ENCODE results near the gene POU3F4.

The POU3F4 gene

GRCh38 chrX:83509254-83509801, 1.2 kb downstream of the POU3F4 start:
- no peak overlapping the region for H3K4me3 ChIP-seq (ENCODE audit: low read depth, low read length)
- TF ChIP-seq CTCF (IDR thresholded peaks at IDR 0.05; ENCODE audit: low read depth, low read length) = no peak

- no peak for TF ChIP-seq CTCF (IDR thresholded peaks at IDR 0.05; ENCODE audit: low read depth, low read length)
- H3K4me3 ChIP-seq (ENCODE audit: low read depth, low read length) = no peak overlapping the region
These were observed 2.5 kb downstream of the POU3F4 start for GRCh38 chrX:83510510-83511062.

GRCh38 chrX:83511208-83511607, 3.1 kb downstream of the POU3F4 start:
- no peak for TF ChIP-seq CTCF (IDR thresholded peaks at IDR 0.05; ENCODE audit: low read depth, low read length)
- H3K4me3 ChIP-seq (ENCODE audit: low read depth, low read length) = no peak overlapping the region

- no peak for TF ChIP-seq CTCF (IDR thresholded peaks at IDR 0.05; ENCODE audit: low read depth, low read length)
- H3K4me3 ChIP-seq (ENCODE audit: low read depth, low read length) = no peak overlapping the region
These were observed 4.0 kb downstream of the POU3F4 start for GRCh38 chrX:83512111-83512510.

GRCh38 chrX:83516597-83516996, 8.5 kb downstream of the POU3F4 start:
- no peak overlapping the region for H3K4me3 ChIP-seq (ENCODE audit: low read depth, low read length)
- no peak for TF ChIP-seq CTCF (IDR thresholded peaks at IDR 0.05; ENCODE audit: low read depth, low read length)

- H3K4me3 ChIP-seq (ENCODE audit: low read depth, low read length) = no peak overlapping the region
These were observed 13.8 kb downstream of the POU3F4 start for GRCh38 chrX:83521905-83522304.

More at GRCh38 chrX:83521905-83522304, 13.8 kb downstream of the POU3F4 start:
- TF ChIP-seq CTCF (IDR thresholded peaks at IDR 0.05; ENCODE audit: low read depth, low read length) = no peak
